Fibroblast of pulmonary artery (primary cell): ENCODE data around the gene DDIT4L.
"Not testable (repeated sequence)": the region's sequence is repeated elsewhere in the genome, so short reads cannot be mapped to it uniquely, and the experiment has no call there.

ENCODE experiments used
- DNase-seq: peaks from one replicate; pipeline ENCODE4 v3.0.0-alpha.2; 2010; ENCODE audit warnings: low read depth
- H3K4me3 ChIP-seq: replicated peaks from 2 replicates; pipeline ENCODE4 v1.5.1; 2011; ENCODE audit warnings: low read depth, mild to moderate bottlenecking, control low read depth, low read length, moderate library complexity
- CTCF ChIP-seq: IDR thresholded peaks from 2 replicates; pipeline ENCODE4 v1.5.1; 2011; ENCODE audit warnings: mild to moderate bottlenecking, control low read depth, low read length, inconsistent platforms; ENCODE audit errors: missing control alignments

The DDIT4L gene

DNA sequence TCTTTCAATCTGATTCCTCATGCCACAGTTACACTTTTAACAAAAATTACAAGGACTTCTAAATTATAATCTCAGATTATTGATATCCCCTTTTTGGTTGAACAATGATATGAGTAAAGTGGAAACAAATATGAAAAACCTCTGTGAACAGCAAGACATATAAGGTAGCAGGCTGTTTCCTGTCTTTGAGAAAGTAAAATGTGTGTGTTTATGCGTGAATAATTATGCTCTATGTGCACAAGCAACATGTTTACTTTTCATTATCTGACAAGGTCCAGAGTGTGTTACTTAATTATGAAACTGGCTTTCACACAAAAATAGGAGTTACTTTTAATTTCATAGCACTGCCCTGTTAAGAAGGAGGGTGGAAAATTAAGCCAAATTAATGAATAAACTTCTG lies 43.1 kb downstream of the DDIT4L start:
- no peak for TF ChIP-seq CTCF
- no peak overlapping the region for H3K4me3 ChIP-seq

DNA sequence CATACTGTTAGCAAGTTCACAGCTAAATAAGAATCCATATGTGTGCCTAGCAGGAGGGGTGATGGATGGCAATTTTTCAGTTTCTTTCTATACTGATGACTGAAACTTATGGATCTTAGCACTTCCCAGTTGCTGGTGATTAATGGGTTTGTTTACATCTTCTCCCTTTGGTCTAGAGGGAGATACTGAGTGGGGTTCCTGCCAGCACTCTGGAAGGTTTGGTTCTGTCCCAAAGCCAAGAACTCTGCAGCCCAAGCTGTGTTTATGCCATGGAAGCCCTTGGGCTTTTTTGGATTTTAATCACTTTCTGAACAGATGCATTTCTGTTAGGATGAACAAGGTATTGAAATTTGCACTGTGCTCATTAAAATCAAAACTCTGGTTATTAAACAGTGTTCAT lies 43.5 kb downstream of the DDIT4L start:
- TF ChIP-seq CTCF = no peak
- DNase-seq = no peak
- H3K4me3 ChIP-seq = no peak overlapping the region

More for the DNA sequence above, 43.1 kb downstream of the DDIT4L start:
- no peak for DNase-seq

- not testable (repeated sequence) for H3K4me3 ChIP-seq, DNase-seq
Measured at GRCh38 chr4:100137320-100137719, 52.9 kb downstream of the DDIT4L start.
